Right lobe of liver (tissue), 6 donors: ENCODE results near the gene MKLN1. TPM values are rescaled to one million over a fixed set of nuclear protein-coding genes. Genes with fewer than 3 reads are reported as not detected.

Source experiments
- ATAC-seq, 4 donors: fragments of 200-7000 bp; cut with Tn5 transposase; one replicate each; pipeline ENCODE4 v1.9.1; 2020; ENCODE audit warnings: mild to moderate bottlenecking in 4 of 4, moderate library complexity in 4 of 4
- DNase-seq, 3 donors: peaks; one replicate each; pipeline ENCODE4 v3.0.0-alpha.2; 2020
- H3K27ac ChIP-seq, 3 donors: fragments of 200-600 bp; one replicate each; pipeline ENCODE4 v1.8.0; 2022
- H3K27me3 ChIP-seq, 2 donors: fragments of 200-600 bp; one replicate each; pipeline ENCODE4 v1.8.0; 2022
- H3K36me3 ChIP-seq, 4 donors: fragments of 200-600 bp; sonication (generic) in 1 of 4; one replicate each; pipeline versions ENCODE4 v1.5.1 to v1.8.0; 2017 to 2022; ENCODE audit warnings: control low read depth in 1 of 4
- H3K4me1 ChIP-seq, 4 donors: fragments of 200-600 bp; sonication (generic) in 1 of 4; one replicate each; pipeline versions ENCODE4 v1.5.1 to v1.8.0; 2017 to 2022; ENCODE audit warnings: control low read depth in 1 of 4
- H3K4me3 ChIP-seq, 3 donors: fragments of 200-600 bp; one replicate each; pipeline ENCODE4 v1.8.0; 2022
- H3K9me3 ChIP-seq, 4 donors: fragments of 200-600 bp; sonication (generic) in 1 of 4; one replicate each; pipeline versions ENCODE4 v1.5.1 to v1.8.0; 2017 to 2022; ENCODE audit warnings: control low read depth in 1 of 4
- POLR2A ChIP-seq: fragments of 450-650 bp; IDR thresholded peaks from one replicate; pipeline ENCODE4 v1.6.1; 2017; ENCODE audit warnings: antibody characterized with exemption, mild to moderate bottlenecking
- WGBS: methylation state at CpG from one replicate; pipeline ENCODE4 v1.1.6; 2018; ENCODE audit warnings: low coverage, low lambda C conversion rate; ENCODE audit not compliant: insufficient coverage; ENCODE audit errors: missing lambda C conversion rate; 5-methylcytosine and 5-hydroxymethylcytosine counted together
- intact Hi-C, 2 donors: fragments of 100-400 bp; cut with DNase I; formaldehyde crosslinking; loops; one replicate each; pipeline versions ENCODE4 v1.11.2 to v1.14.1; 2022
- total RNA-seq, 6 experiments: library from RNA; depleted of rRNA in 2 of 6; stranded (reverse); fragments of >200 nt in 2 of 6; fragmentation: NEBNext Ultra II Directional in 3 of 6; extraction: Animal tissue kit (Norgen Biotek cat#: 25700) in 3 of 6; gene quantifications; one replicate each; pipeline versions ENCODE4 v1.1.0 to v1.2.4, GENCODE V29; 2016 to 2023
- TF ChIP-seq, protein P1 (sequence below), 4 donors: fragments of 200-600 bp in 3 of 4; fragments of 450-650 bp in 1 of 4; IDR thresholded peaks; one replicate each; pipeline versions ENCODE4 v1.5.1 to v1.8.0; 2016 to 2022; ENCODE audit warnings: antibody characterized with exemption in 4 of 4, mild to moderate bottlenecking in 2 of 4
- donor health status: DM: no; HTN: yes; CAD: no.
- donor health status: DM: no; HTN: no; CAD: no.
- donor health status: DM: no; HTN: no; CAD: no.
- donor health status: DM: no; HTN: yes; CAD: no.
- donor health status: DM: no; HTN: yes; CAD: no.

Gene MKLN1
- total RNA-seq, 6 experiments from 2014 or later = 24.0 to 39.6 (median 35.1) TPM

- Histone ChIP-seq H3K27me3 (no peaks in the 10 kb centered on the region), H3K4me3 (no peak overlapping the region), H3K9me3 (no peaks in the 10 kb centered on the region), H3K27ac (no peak overlapping the region), H3K4me1 (peaks cover 0 to 12% (median 4%) of the 10 kb centered on the region in 4 donors), H3K36me3 (peaks cover 0 to 30% (median 14%) of the 10 kb centered on the region in 4 donors)
- 95% methylated on average over 5 of the region's 5 CpGs for WGBS
- intact Hi-C loops = no loop called here
- ATAC-seq (no peak), DNase-seq (no peak)
- no peak for TF ChIP-seq POLR2A
- TF ChIP-seq, protein P1, sequence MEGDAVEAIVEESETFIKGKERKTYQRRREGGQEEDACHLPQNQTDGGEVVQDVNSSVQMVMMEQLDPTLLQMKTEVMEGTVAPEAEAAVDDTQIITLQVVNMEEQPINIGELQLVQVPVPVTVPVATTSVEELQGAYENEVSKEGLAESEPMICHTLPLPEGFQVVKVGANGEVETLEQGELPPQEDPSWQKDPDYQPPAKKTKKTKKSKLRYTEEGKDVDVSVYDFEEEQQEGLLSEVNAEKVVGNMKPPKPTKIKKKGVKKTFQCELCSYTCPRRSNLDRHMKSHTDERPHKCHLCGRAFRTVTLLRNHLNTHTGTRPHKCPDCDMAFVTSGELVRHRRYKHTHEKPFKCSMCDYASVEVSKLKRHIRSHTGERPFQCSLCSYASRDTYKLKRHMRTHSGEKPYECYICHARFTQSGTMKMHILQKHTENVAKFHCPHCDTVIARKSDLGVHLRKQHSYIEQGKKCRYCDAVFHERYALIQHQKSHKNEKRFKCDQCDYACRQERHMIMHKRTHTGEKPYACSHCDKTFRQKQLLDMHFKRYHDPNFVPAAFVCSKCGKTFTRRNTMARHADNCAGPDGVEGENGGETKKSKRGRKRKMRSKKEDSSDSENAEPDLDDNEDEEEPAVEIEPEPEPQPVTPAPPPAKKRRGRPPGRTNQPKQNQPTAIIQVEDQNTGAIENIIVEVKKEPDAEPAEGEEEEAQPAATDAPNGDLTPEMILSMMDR (IDR thresholded peaks at IDR 0.05) = no peak
These were observed 140.1 kb downstream of the MKLN1 start for GRCh38 chr7:131467788-131468187.

DNA sequence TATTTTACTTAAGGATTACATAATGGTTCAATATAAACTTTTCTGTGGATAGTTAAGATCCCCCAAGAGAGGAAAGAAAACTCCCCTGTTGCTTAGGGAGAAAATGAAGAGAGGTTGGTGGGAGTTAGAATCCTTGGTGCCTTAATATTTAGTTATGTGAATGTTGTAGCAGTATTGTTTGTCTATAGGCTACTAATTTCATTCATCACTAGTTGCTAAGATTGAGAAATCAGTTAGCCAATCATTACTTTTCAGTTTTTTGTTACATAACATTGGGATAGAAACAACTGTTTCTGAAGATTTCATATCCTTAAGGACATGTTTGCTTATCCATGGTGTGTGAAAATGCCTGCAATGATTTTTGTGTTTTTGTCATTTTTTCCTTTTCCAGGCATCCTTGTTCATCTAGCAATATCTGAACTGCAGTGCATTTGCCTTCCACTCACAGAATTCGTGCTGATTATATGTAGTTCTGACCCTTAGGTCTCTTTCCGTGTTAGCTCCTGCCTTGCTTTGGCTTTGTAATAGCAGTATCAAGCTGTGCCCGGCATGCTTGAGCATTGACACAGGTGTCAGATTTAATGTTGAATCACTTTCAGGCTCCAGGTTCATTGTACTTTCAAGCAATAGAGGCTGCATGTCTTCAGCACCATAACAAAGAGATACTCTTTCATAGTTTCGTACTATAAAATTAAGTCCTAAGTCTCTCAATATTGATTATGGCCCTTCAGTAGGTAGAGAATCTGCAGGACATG, 143.8 kb downstream of the MKLN1 start:
- Histone ChIP-seq H3K4me1 (peaks cover 0 to 12% (median 4%) of the 10 kb centered on the region in 4 donors), H3K27ac (peak overlapping the region in 2 of 3 donors; percentile 33 to 36), H3K9me3 (no peaks in the 10 kb centered on the region), H3K27me3 (no peaks in the 10 kb centered on the region), H3K4me3 (no peak overlapping the region), H3K36me3 (peaks cover 0 to 17% (median 10%) of the 10 kb centered on the region in 4 donors)
- ATAC-seq (peak; percentile 20 to 70 (median 52)), DNase-seq (no peak)
- 73% methylated on average over 4 of the region's 4 CpGs for WGBS
- no peak for TF ChIP-seq POLR2A
- TF ChIP-seq, protein P1 (IDR thresholded peaks at IDR 0.05) = no peak
- intact Hi-C loops = no loop called here

DNA sequence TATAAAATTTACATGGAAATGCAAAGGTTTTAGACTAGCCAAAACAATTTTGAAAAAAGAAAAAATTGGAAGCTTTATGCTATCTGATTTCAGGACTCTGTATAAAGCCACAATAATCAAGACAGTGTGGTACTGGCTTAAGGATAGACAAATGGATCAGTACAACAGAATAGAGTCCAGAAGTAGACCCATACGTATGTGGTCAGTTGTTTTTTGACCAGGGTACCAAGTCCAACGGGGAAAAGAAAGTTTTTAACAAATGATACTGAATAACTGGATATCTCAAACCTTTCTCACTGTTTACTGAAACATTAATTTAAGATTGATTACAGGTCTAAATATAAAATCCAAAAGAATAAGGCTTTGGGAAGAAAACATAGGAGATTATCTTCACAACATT, 149.1 kb downstream of the MKLN1 start:
- Histone ChIP-seq H3K36me3 (peaks cover 0 to 3% (median 2%) of the 10 kb centered on the region in 4 donors), H3K27ac (peak overlapping the region in 1 of 3 donors; percentile 42), H3K27me3 (no peaks in the 10 kb centered on the region), H3K4me3 (no peak overlapping the region), H3K9me3 (no peaks in the 10 kb centered on the region), H3K4me1 (peaks cover 0 to 37% (median 4%) of the 10 kb centered on the region in 4 donors)
- WGBS = 34% methylated on average over 2 of the region's 2 CpGs
- intact Hi-C loops = no loop called here
- TF ChIP-seq, protein P1 (IDR thresholded peaks at IDR 0.05) = no peak
- no peak for TF ChIP-seq POLR2A
- no peak for DNase-seq
- peak in 3 of 4 donors; percentile 37 to 55 (median 50) for ATAC-seq

- DNase-seq (no peak), ATAC-seq (peak; percentile 87 to 95 (median 90))
- TF ChIP-seq, protein P1 (IDR thresholded peaks at IDR 0.05) = no peak
- no peak for TF ChIP-seq POLR2A
- 21% methylated on average over 4 of the region's 4 CpGs for WGBS
- no peaks in the 10 kb centered on the region for H3K9me3 ChIP-seq
- no peak overlapping the region for H3K4me3 ChIP-seq
- intact Hi-C loops = no loop called here
- peak overlapping the region; percentile 20 to 71 (median 70) for H3K27ac ChIP-seq
- H3K4me1 ChIP-seq = peaks cover 0 to 34% (median 0%) of the 10 kb centered on the region in 4 donors
- no peaks in the 10 kb centered on the region for H3K36me3 ChIP-seq
- H3K27me3 ChIP-seq = no peaks in the 10 kb centered on the region
These were observed 153.0 kb downstream of the MKLN1 start for GRCh38 chr7:131480384-131481315.
